CD4-positive, alpha-beta T cell treated with Interleukin-17A for 1 hour (primary cell): ENCODE data around the gene APOBR.
"Not testable (repeated sequence)": the region's sequence is repeated elsewhere in the genome, so short reads cannot be mapped to it uniquely, and the experiment has no call there.

Source experiments
- DNase-seq: peaks from one replicate; pipeline ENCODE4 v3.0.0-alpha.2; 2020

The APOBR gene

GRCh38 chr16:28527985-28528384, 33.5 kb downstream of the APOBR start:
- no peak for DNase-seq

GRCh38 chr16:28528463-28528867, 34.0 kb downstream of the APOBR start:
- DNase-seq, result no peak

- DNase-seq, result no peak
Observed at GRCh38 chr16:28529124-28529523, 34.7 kb downstream of the APOBR start.

- DNase-seq, result no peak
Observed at GRCh38 chr16:28531777-28532744, 37.6 kb downstream of the APOBR start.

GRCh38 chr16:28532940-28533647, 38.7 kb downstream of the APOBR start:
- no peak for DNase-seq

GRCh38 chr16:28534542-28535373, 40.3 kb downstream of the APOBR start:
- DNase-seq, result peak; percentile 47

GRCh38 chr16:28537076-28537475, 42.6 kb downstream of the APOBR start:
- no peak for DNase-seq

GRCh38 chr16:28537964-28538732, 43.7 kb downstream of the APOBR start:
- DNase-seq, result no peak

GRCh38 chr16:28538733-28539596, 44.5 kb downstream of the APOBR start, which contains the start of gene NUPR1:
TSS of gene NUPR1 (minus strand) at chr16:28538974. CDS start at chr16:28538907, 67 bp downstream.
- no peak for DNase-seq

- no peak for DNase-seq
Observed at GRCh38 chr16:28540346-28540745, 45.9 kb downstream of the APOBR start.

GRCh38 chr16:28542646-28543045, 48.2 kb downstream of the APOBR start:
- DNase-seq, result no peak

GRCh38 chr16:28543072-28543471, 48.6 kb downstream of the APOBR start:
- peak; percentile 4 for DNase-seq

- DNase-seq, result no peak
Observed at GRCh38 chr16:28544998-28545397, 50.6 kb downstream of the APOBR start.

GRCh38 chr16:28545964-28546363, 51.5 kb downstream of the APOBR start:
- DNase-seq, result not testable (repeated sequence)

GRCh38 chr16:28546626-28547025, 52.2 kb downstream of the APOBR start:
- DNase-seq, result no peak

GRCh38 chr16:28548306-28548802, 53.9 kb downstream of the APOBR start:
- DNase-seq, result no peak
